ENCODE data around the gene RAMACL. TPM values are rescaled to one million over a fixed set of nuclear protein-coding genes. Genes with fewer than 3 reads are reported as not detected.

The RAMACL gene
- total RNA-seq, 2 experiments from 2014 or later, result 0.30 to 0.41 TPM

DNA sequence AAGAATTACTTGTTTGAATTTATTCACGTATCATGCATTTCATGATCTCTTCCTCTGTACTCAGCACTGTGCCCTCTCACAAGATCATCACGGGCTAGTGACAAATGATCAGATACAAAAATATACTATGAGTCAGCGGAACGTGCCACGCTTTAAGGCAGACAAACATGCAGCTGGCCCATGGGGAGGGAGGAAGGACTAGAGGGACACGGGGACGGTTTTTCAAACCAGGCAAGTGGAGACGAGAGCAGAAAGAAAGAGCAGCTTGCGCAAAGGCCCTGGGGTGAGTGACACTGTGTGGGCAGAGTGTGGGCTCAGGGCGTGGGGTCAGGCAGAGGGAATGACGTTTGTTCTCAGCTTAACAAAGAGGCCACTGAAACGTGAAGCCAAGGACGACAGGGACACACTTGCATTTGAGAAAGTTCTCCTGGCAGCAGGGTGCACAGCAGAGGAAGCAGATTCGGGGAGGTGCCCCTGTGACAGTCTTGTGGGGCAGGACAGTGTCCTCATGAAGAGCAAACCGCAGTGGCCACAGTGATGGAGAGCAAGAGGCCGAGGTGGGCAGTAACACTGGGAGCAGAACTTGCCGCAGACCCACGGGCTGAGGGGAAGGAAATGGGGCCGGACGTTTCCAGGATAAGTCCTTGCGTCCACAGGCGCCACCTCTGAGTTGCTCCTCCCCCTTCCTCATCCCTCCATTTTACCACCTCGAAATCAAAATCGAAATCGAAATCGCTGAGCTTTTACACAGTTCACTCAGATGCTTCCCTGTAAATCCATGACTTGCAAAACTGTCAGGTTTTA is 47.5 kb upstream of the RAMACL start:
- Histone ChIP-seq H2AFZ (ENCODE audit: low read length) (no peak overlapping the region), H3K79me2 (ENCODE audit: insufficient read depth, low read depth, low read length) (no peaks in the 10 kb centered on the region), H3K9me2 (ENCODE audit: insufficient read depth, low read length) (no peaks in the 10 kb centered on the region), H3K4me1 (ENCODE audit: insufficient read depth, low read length, poor library complexity, severe bottlenecking) (no peaks in the 10 kb centered on the region), H3K27ac (ENCODE audit: low read depth, low read length, poor library complexity, severe bottlenecking) (no peak overlapping the region), H3K9me3 (ENCODE audit: low read length) (no peaks in the 10 kb centered on the region), H3K4me3 (ENCODE audit: low read depth, low read length, poor library complexity, severe bottlenecking) (no peak overlapping the region), H3K36me3 (ENCODE audit: insufficient read depth, low read length) (no peaks in the 10 kb centered on the region), H3K4me2 (ENCODE audit: low read length) (no peak overlapping the region), H4K20me1 (ENCODE audit: insufficient read depth, low read length) (no peaks in the 10 kb centered on the region)
- TF ChIP-seq, protein P1, sequence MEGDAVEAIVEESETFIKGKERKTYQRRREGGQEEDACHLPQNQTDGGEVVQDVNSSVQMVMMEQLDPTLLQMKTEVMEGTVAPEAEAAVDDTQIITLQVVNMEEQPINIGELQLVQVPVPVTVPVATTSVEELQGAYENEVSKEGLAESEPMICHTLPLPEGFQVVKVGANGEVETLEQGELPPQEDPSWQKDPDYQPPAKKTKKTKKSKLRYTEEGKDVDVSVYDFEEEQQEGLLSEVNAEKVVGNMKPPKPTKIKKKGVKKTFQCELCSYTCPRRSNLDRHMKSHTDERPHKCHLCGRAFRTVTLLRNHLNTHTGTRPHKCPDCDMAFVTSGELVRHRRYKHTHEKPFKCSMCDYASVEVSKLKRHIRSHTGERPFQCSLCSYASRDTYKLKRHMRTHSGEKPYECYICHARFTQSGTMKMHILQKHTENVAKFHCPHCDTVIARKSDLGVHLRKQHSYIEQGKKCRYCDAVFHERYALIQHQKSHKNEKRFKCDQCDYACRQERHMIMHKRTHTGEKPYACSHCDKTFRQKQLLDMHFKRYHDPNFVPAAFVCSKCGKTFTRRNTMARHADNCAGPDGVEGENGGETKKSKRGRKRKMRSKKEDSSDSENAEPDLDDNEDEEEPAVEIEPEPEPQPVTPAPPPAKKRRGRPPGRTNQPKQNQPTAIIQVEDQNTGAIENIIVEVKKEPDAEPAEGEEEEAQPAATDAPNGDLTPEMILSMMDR (conservative IDR thresholded peaks at IDR 0.05; ENCODE audit: low read length), result no peak
- TF ChIP-seq EZH2phosphoT487 (IDR thresholded peaks at IDR 0.05; ENCODE audit: borderline replicate concordance, low read depth, low read length), result no peak
- intact Hi-C loops (cut with micrococcal nuclease; ENCODE audit: unreplicated experiment), result no loop called here
- ChIA-PET POLR2A (no interaction called here), CTCF (ENCODE audit: unreplicated experiment) (no interaction called here)
- no peak for DNase-seq (ENCODE audit: low spot score)
- BruUV-seq (replicated peaks), result no TSS peak

DNA sequence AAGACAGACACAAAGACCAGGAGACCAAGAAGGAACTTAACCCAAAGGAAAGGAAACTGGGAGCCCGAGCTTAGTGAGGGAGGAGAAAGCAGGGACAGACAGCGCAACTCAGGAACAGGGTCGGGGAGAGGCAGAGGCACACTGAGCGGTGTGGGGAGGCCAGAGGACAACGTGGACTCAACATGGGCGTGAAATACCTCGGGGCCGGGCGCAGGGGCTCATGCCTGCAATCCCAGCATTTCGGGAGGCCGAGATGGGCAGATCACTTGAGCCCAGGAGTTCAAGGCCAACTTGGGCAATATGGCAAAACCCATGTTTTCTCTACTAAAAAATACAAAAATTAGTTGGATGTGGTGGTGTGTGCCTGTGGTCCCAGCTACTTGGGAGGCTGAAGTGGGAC is 46.3 kb upstream of the RAMACL start:
- H3K36me3 ChIP-seq (ENCODE audit: insufficient read depth, low read length), result no peaks in the 10 kb centered on the region
- no TSS peak for BruUV-seq (replicated peaks)
- no peak overlapping the region for H3K27ac ChIP-seq (ENCODE audit: low read depth, low read length, poor library complexity, severe bottlenecking)
- H3K4me3 ChIP-seq (ENCODE audit: low read depth, low read length, poor library complexity, severe bottlenecking), result no peak overlapping the region
- ChIA-PET POLR2A (interaction anchor here (0.7 kb wide), 2 partner anchors 13 to 64 kb away, joined by 3 to 5 read pairs; no protein-coding TSS in a partner anchor), CTCF (ENCODE audit: unreplicated experiment) (no interaction called here)
- H3K9me2 ChIP-seq (ENCODE audit: insufficient read depth, low read length), result no peaks in the 10 kb centered on the region
- no peak overlapping the region for H2AFZ ChIP-seq (ENCODE audit: low read length)
- no peaks in the 10 kb centered on the region for H3K79me2 ChIP-seq (ENCODE audit: insufficient read depth, low read depth, low read length)
- H3K4me2 ChIP-seq (ENCODE audit: low read length), result no peak overlapping the region
- DNase-seq (ENCODE audit: low spot score), result no peak
- TF ChIP-seq EZH2phosphoT487 (IDR thresholded peaks at IDR 0.05; ENCODE audit: borderline replicate concordance, low read depth, low read length), result no peak
- TF ChIP-seq, protein P1 (conservative IDR thresholded peaks at IDR 0.05; ENCODE audit: low read length), result no peak
- intact Hi-C loops (cut with micrococcal nuclease; ENCODE audit: unreplicated experiment), result no loop called here
- no peaks in the 10 kb centered on the region for H3K9me3 ChIP-seq (ENCODE audit: low read length)
- no peaks in the 10 kb centered on the region for H4K20me1 ChIP-seq (ENCODE audit: insufficient read depth, low read length)
- peaks cover 6% of the 10 kb centered on the region for H3K4me1 ChIP-seq (ENCODE audit: insufficient read depth, low read length, poor library complexity, severe bottlenecking)

DNA sequence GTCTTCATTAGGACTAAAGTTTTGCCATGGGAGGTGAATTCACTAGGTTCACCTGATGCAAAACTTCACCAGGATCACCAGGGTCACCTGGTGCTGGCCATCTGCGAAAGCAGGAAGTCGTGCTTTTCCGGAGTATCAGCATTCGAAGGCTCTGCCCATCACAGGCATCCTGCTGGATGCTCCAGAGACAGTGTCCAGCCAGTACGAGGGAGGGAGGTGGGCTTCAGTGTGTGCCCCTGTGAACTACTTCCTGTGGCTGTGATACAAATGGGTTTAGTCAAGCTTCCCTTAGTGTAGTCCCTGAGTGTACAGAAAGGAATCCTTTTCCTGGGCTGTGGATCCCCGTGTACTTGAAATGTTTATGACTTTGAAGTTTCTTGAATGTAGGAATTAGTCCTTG is 44.0 kb upstream of the RAMACL start:
- Histone ChIP-seq H2AFZ (ENCODE audit: low read length) (no peak overlapping the region), H3K4me3 (ENCODE audit: low read depth, low read length, poor library complexity, severe bottlenecking) (no peak overlapping the region), H3K4me1 (ENCODE audit: insufficient read depth, low read length, poor library complexity, severe bottlenecking) (peaks cover 6% of the 10 kb centered on the region), H3K9me3 (ENCODE audit: low read length) (no peaks in the 10 kb centered on the region), H4K20me1 (ENCODE audit: insufficient read depth, low read length) (no peaks in the 10 kb centered on the region), H3K9me2 (ENCODE audit: insufficient read depth, low read length) (no peaks in the 10 kb centered on the region), H3K27ac (ENCODE audit: low read depth, low read length, poor library complexity, severe bottlenecking) (no peak overlapping the region), H3K4me2 (ENCODE audit: low read length) (no peak overlapping the region), H3K36me3 (ENCODE audit: insufficient read depth, low read length) (no peaks in the 10 kb centered on the region), H3K79me2 (ENCODE audit: insufficient read depth, low read depth, low read length) (no peaks in the 10 kb centered on the region)
- DNase-seq (ENCODE audit: low spot score), result no peak
- ChIA-PET CTCF (ENCODE audit: unreplicated experiment) (no interaction called here), POLR2A (interaction anchor here (1.1 kb wide), 1 partner anchor 9 kb away, joined by 3 read pairs; no protein-coding TSS in a partner anchor)
- no TSS peak for BruUV-seq (replicated peaks)
- no peak for TF ChIP-seq EZH2phosphoT487 (IDR thresholded peaks at IDR 0.05; ENCODE audit: borderline replicate concordance, low read depth, low read length)
- TF ChIP-seq, protein P1 (conservative IDR thresholded peaks at IDR 0.05; ENCODE audit: low read length), result no peak
- intact Hi-C loops (cut with micrococcal nuclease; ENCODE audit: unreplicated experiment), result no loop called here
